ENCODE data around the gene COX7A2. TPM values are rescaled to one million over a fixed set of nuclear protein-coding genes. Genes with fewer than 3 reads are reported as not detected.

The COX7A2 gene
- total RNA-seq, 1 experiment from 2014 or later, result 516 TPM

DNA sequence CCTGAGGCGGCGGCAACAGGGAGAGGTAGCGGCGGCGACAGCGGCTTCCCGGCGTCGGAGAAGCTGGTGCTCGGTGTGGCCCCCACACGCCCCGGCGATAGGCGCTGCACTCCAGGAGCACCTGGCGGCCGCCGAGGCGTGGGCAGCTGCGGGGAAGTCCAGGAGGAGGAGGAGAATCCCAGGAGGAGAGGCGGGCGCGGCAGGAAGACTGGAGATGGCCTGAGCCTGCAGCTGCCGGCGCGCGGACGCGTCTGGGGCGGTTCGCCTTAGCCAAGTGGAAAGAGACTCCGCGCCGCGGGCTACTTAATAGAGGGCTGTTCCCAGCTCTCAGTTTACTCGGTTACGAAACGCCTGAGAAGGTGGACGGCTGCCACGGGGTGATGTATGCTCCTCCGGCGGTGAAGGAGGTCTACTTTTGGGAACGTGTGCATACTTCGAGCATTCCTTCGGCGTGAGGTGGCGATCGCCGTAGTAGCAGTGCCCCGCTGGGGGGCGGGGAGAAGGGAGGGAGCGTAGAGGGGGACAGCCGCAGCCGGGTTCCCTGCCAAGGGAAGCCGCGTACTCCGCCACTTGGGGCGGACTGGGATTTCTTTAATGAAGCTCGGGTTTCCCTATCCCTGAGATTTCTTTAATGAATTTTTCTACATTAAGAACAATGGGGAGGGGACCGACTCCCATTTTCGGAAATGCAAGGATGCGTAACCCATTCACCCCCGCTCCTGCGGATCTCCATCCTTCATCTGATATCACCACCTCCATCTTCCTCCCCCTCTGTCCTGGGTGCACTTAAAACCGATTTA is 37.6 kb downstream of the COX7A2 start, which contains the start of gene COL12A1:
Gene COL12A1 (minus strand): TSS at position 278 of the 800 bp plus-strand sequence. CDS start 3,261 bp downstream, outside the sequence.
- Histone ChIP-seq H2BK20ac (ENCODE audit: low read depth, low read length, poor library complexity, severe bottlenecking) (no peak within 1 kb of the TSS), H2BK5ac (ENCODE audit: insufficient read length, low read length) (no peak within 1 kb of the TSS), H3K9ac (ENCODE audit: extremely low read depth, insufficient read length, low read length) (peak within 1 kb of the TSS; percentile 29), H3K23ac (ENCODE audit: insufficient read length, low read depth, low read length) (no peak within 1 kb of the TSS), H4K5ac (ENCODE audit: insufficient read length, low read depth, low read length) (no peak within 1 kb of the TSS), H3K9me3 (ENCODE audit: control insufficient read depth, low read depth, low read length) (no peaks in the 10 kb centered on the region), H3K18ac (ENCODE audit: insufficient read length, low read depth, low read length) (no peak within 1 kb of the TSS), H2BK120ac (ENCODE audit: low read depth, low read length, poor library complexity, severe bottlenecking) (no peak within 1 kb of the TSS), H2AFZ (ENCODE audit: low read length) (peak within 1 kb of the TSS; percentile 32), H4K8ac (replicated peaks; ENCODE audit: insufficient read length, low read depth, low read length) (no peak within 1 kb of the TSS), H3K27me3 (ENCODE audit: insufficient read depth, low read length) (peaks cover 58% of the 10 kb centered on the region), H3K4me2 (ENCODE audit: insufficient read depth, insufficient read length, low read length) (peak within 1 kb of the TSS; percentile 97), H3K56ac (ENCODE audit: insufficient read length, low read depth, low read length) (no peak within 1 kb of the TSS), H3K4me1 (ENCODE audit: insufficient read depth, low read length) (no peaks in the 10 kb centered on the region), H3K79me2 (ENCODE audit: insufficient read depth, low read length) (no peaks in the 10 kb centered on the region), H3K14ac (ENCODE audit: insufficient read depth, low read length) (no peak within 1 kb of the TSS; the same call in 1 of the 2 replicates), H3K23me2 (ENCODE audit: insufficient read length, low read depth, low read length, poor library complexity, severe bottlenecking) (peaks cover 47% of the 10 kb centered on the region), H2AK5ac (ENCODE audit: insufficient read length, low read length) (no peak within 1 kb of the TSS), H2BK15ac (ENCODE audit: low read depth, low read length) (no peak within 1 kb of the TSS), H3K4ac (ENCODE audit: low read depth, low read length) (no peak within 1 kb of the TSS), H4K20me1 (ENCODE audit: control insufficient read depth, insufficient read depth, insufficient read length) (no peaks in the 10 kb centered on the region), H3K27ac (ENCODE audit: insufficient read length, low read depth, low read length) (no peak within 1 kb of the TSS), H2BK12ac (ENCODE audit: insufficient read length, low read depth, low read length) (no peak within 1 kb of the TSS), H4K91ac (ENCODE audit: insufficient read length, low read depth, low read length) (no peak within 1 kb of the TSS), H3K79me1 (ENCODE audit: insufficient read depth, low read depth, low read length, poor library complexity, severe bottlenecking) (no peaks in the 10 kb centered on the region), H3T11ph (ENCODE audit: low read length) (no peak within 1 kb of the TSS)
- TF ChIP-seq, protein P1, sequence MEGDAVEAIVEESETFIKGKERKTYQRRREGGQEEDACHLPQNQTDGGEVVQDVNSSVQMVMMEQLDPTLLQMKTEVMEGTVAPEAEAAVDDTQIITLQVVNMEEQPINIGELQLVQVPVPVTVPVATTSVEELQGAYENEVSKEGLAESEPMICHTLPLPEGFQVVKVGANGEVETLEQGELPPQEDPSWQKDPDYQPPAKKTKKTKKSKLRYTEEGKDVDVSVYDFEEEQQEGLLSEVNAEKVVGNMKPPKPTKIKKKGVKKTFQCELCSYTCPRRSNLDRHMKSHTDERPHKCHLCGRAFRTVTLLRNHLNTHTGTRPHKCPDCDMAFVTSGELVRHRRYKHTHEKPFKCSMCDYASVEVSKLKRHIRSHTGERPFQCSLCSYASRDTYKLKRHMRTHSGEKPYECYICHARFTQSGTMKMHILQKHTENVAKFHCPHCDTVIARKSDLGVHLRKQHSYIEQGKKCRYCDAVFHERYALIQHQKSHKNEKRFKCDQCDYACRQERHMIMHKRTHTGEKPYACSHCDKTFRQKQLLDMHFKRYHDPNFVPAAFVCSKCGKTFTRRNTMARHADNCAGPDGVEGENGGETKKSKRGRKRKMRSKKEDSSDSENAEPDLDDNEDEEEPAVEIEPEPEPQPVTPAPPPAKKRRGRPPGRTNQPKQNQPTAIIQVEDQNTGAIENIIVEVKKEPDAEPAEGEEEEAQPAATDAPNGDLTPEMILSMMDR (conservative IDR thresholded peaks at IDR 0.05), result no peak
- Mint-ChIP-seq H3K9me3 (no peaks in the 10 kb centered on the region; a peak in 2 of 5 replicates), H3K36me3 (ENCODE audit: insufficient read depth in 1 of 3, low read depth in 3 of 3) (no peaks in the 10 kb centered on the region; a peak in 1 of 7 replicates), H3K27ac (peak within 1 kb of the TSS in 1 of 3 experiments; percentile 33; a peak in 1 of 7 replicates), H3K27me3 (ENCODE audit: low read depth) (peaks cover 97% of the 10 kb centered on the region), H3K4me1 (peaks cover 55 to 62% of the 10 kb centered on the region in 2 experiments), H3K4me3 (peak within 1 kb of the TSS; percentile 77 to 92)
- peak; percentile 78 for DNase-seq
- no CpG with 5 or more reads among the region's 64 CpGs for WGBS (ENCODE audit: extremely low coverage, insufficient read length, low lambda C conversion rate)
